GM21717 (cell line): ENCODE results near the gene HOXC9.

ENCODE experiments used
- ATAC-seq: cut with Tn5 transposase; IDR thresholded peaks from one replicate; pipeline ENCODE4 v1.9.1; 2021; ENCODE audit warnings: mild to moderate bottlenecking, moderate library complexity; ENCODE audit not compliant: unreplicated experiment

Gene HOXC9

GRCh38 chr12:54049108-54049507, 49.1 kb downstream of the HOXC9 start:
- ATAC-seq = no peak

DNA sequence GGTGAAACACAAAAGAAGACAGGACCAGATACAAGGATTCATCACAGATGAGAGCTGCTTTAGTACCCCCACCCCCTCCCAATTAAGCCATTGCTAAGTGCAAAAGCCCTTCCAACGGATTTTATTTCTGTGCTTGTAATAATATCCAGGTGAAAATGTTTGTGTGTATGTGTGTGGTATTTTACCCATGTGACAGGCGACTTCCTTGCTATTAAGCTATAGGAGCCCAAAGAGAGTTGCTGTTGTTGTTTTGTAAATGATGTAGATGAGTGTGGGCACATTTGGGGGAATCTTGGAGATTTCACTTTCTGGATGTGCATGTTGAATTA, 50.5 kb downstream of the HOXC9 start:
- ATAC-seq = no peak

DNA sequence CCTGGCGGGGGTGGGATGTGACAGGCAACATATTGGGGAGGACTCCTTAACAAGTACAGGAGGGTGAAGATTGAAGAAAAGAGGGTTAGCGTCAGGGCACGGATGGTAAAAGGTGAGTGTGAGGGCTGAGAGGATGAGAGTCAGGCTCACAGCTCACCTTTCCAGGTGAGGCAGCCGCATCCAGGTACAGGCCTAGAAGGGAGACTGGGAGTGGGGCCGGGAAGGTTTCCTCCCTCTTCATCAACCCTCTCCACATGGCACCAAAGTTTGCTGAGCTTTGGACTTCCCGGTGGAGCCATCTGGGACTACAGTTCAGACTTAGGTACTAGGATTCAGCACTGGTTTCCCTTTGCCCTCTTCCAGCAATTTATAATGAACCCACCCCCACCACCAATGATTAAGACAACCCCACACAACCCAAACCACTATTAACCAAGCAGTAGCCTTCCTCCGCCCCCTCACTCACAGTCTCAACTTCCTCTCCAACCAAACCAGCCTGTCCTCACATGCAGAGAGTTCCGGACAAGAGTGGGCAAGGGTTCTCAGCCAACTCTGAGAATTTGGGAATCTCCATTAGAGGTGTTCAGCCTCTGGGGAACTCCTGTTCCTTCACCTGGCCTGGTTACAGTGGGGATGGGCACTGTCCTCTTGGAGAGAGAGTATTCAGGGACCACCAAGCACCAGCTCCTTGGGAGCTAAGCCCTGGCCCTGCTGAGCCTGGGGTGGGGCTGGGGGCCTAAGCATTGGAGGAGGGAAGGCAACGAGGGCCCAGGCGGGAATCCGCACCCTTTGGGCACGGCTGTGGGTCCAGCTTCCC, 51.3 kb downstream of the HOXC9 start:
- no peak for ATAC-seq

GRCh38 chr12:54051874-54052437, 52.0 kb downstream of the HOXC9 start:
- no peak for ATAC-seq

DNA sequence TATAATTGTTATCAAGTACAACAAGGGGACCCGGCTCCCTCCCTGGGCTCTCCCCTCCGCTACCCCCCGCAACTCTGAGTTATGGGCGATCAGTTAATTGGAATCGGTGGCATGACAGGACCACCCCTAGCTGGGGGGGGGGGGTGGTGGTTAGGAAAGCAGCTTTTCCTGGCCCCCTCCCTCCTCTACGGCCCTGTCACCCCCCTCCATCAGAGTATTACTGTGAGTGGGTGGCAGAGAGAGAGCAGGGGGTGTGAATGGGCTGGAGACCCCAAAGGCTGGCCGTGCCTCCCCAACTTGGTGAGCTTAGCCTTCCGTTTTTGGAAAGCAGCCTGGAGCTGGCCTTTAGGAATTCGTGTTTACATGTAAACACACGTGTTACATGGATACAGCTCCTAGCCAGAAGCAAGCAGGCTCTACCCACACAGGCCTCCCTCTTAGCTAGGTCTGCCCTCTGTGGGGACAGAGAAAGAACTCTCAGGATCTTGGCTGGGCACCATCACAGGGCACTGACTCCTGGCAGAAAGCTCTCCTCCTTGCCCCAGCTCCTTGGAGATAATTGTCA, 52.6 kb downstream of the HOXC9 start:
- ATAC-seq = no peak
